HepG2 (cell line): ENCODE measurements around the gene TRAPPC3. TPM values are rescaled to one million over a fixed set of nuclear protein-coding genes. Genes with fewer than 3 reads are reported as not detected.

Experiments used
- ATAC-seq: fragments of 200-7000 bp; cut with Tn5 transposase; 3 replicates; pipeline ENCODE4 v1.9.1; 2020; ENCODE audit warnings: mild to moderate bottlenecking, moderate library complexity
- BruUV-seq: library from RNA; stranded (reverse); fragments of 400-500 nt; replicated peaks from 2 replicates; lab custom pipeline; 2021; lab: Mats Ljungman, UMichigan
- CTCF ChIA-PET: fragments of 300-600 bp; formaldehyde crosslinking; extraction: SDS; loops from one replicate; lab custom pipeline; 2021; ENCODE audit warnings: low total read pairs, inconsistent platforms, low intra/inter-chr PET ratio; lab: Yijun Ruan, JAX
- POLR2A ChIA-PET: fragments of 350-600 bp; sonication (Branson Sonifier 250); formaldehyde crosslinking; loops from one replicate; lab custom pipeline; 2020; ENCODE audit warnings: antibody characterized with exemption, inconsistent platforms; lab: Yijun Ruan, JAX
- DNase-seq: peaks from one replicate; pipeline ENCODE4 v3.0.0-alpha.2; 2015; ENCODE audit warnings: low spot score
- FAIRE-seq: peaks from 3 replicates; lab custom pipeline; 2011; peaks lifted over from hg19 to GRCh38; lab: Jason Lieb, UNC
- H2AFZ ChIP-seq: one replicate; pipeline ENCODE4 v1.6.1; 2011; ENCODE audit warnings: low read length, inconsistent platforms
- H3K27ac ChIP-seq: fragments of 300-600 bp; 3 replicates; pipeline ENCODE4 v1.8.0; 2011; ENCODE audit warnings: mixed run types, mild to moderate bottlenecking, mixed read lengths, low read length, inconsistent platforms; ENCODE audit not compliant: insufficient read depth; ENCODE audit errors: extremely low read length
- H3K27me3 ChIP-seq, 2 experiments: fragments of 200-600 bp in 1 of 2; 2 replicates in 1 of 2; 3 replicates in 1 of 2; pipeline versions ENCODE4 v1.6.0 to v1.8.0; 2011; ENCODE audit warnings: low read length in 2 of 2, mild to moderate bottlenecking in 2 of 2, moderate library complexity in 2 of 2, inconsistent platforms in 1 of 2; ENCODE audit not compliant: insufficient read depth in 2 of 2, control insufficient read depth in 1 of 2
- H3K36me3 ChIP-seq, 2 experiments: fragments of 200-600 bp in 1 of 2; replicated peaks in 1 of 2; 2 replicates in 1 of 2; 3 replicates in 1 of 2; pipeline versions ENCODE4 v1.5.1 to v1.8.0; 2011; ENCODE audit warnings: low read length in 2 of 2, inconsistent platforms in 1 of 2; ENCODE audit not compliant: insufficient read depth in 2 of 2, control insufficient read depth in 1 of 2
- H3K4me1 ChIP-seq: 2 replicates; pipeline ENCODE4 v1.5.1; 2012; ENCODE audit warnings: low read length, inconsistent platforms; ENCODE audit not compliant: insufficient read depth
- H3K4me2 ChIP-seq: 2 replicates; pipeline ENCODE4 v1.6.0; 2011; ENCODE audit warnings: low read depth, low read length, inconsistent platforms
- H3K4me3 ChIP-seq, 3 experiments: fragments of 200-600 bp in 1 of 3; sonication (generic), shearing (Covaris generic) in 1 of 3; replicated peaks in 1 of 3; 2 replicates each; pipeline ENCODE4 v1.5.1; 2011 to 2016; ENCODE audit warnings: low read length in 3 of 3, inconsistent platforms in 2 of 3, low read depth in 2 of 3, mild to moderate bottlenecking in 2 of 3, control low read depth in 1 of 3, mixed read lengths in 1 of 3; ENCODE audit not compliant: insufficient read depth in 1 of 3
- H3K79me2 ChIP-seq: one replicate; pipeline ENCODE4 v1.6.1; 2011; ENCODE audit warnings: low read length, inconsistent platforms; ENCODE audit not compliant: insufficient read depth
- H3K9ac ChIP-seq: 2 replicates; pipeline ENCODE4 v1.6.0; 2011; ENCODE audit warnings: mild to moderate bottlenecking, low read depth, low read length, inconsistent platforms; ENCODE audit not compliant: insufficient read depth
- H3K9me3 ChIP-seq: 2 replicates; pipeline ENCODE4 v1.5.1; 2012; ENCODE audit warnings: mild to moderate bottlenecking, low read length
- H4K20me1 ChIP-seq: 2 replicates; pipeline ENCODE4 v1.6.0; 2011; ENCODE audit warnings: inconsistent platforms, mild to moderate bottlenecking, low read length, moderate library complexity; ENCODE audit not compliant: insufficient read depth
- FIP1L1 ChIP-seq: fragments of 200-400 bp; formaldehyde crosslinking; IDR thresholded peaks from 2 replicates; pipeline ENCODE4 v1.6.1; 2018; ENCODE audit warnings: low read depth, mild to moderate bottlenecking, low read length, moderate library complexity, borderline replicate concordance; ENCODE audit not compliant: insufficient read depth
- IKZF4 ChIP-seq: sonication (generic); formaldehyde crosslinking; IDR thresholded peaks from 2 replicates; pipeline ENCODE4 v1.5.1; 2020; ENCODE audit warnings: borderline replicate concordance, mild to moderate bottlenecking, low read depth, missing genetic modification reagents; ENCODE audit errors: not compliant biosample characterization
- MAFG ChIP-seq: sonication (generic); formaldehyde crosslinking; IDR thresholded peaks from 2 replicates; pipeline ENCODE4 v1.5.1; 2020; ENCODE audit warnings: mild to moderate bottlenecking, missing genetic modification reagents
- NR2F2 ChIP-seq: IDR thresholded peaks from 2 replicates; pipeline ENCODE4 v1.6.1; 2012; ENCODE audit warnings: low read depth, inconsistent platforms, borderline replicate concordance
- SALL2 ChIP-seq: sonication (generic); formaldehyde crosslinking; IDR thresholded peaks from 2 replicates; pipeline ENCODE4 v1.8.1; 2023; ENCODE audit warnings: mild to moderate bottlenecking, missing genetic modification reagents, inconsistent platforms
- SIX1 ChIP-seq: sonication (generic); formaldehyde crosslinking; IDR thresholded peaks from 2 replicates; pipeline ENCODE4 v1.4.0; 2020; ENCODE audit warnings: missing genetic modification reagents, borderline replicate concordance
- TGIF2 ChIP-seq: IDR thresholded peaks from 2 replicates; pipeline ENCODE4 v1.6.1; 2016; ENCODE audit warnings: control low read depth, missing compliant biosample characterization
- ZKSCAN8 ChIP-seq: IDR thresholded peaks from 2 replicates; pipeline ENCODE4 v1.6.1; 2016; ENCODE audit warnings: borderline replicate concordance, missing genetic modification reagents, missing compliant biosample characterization
- ZMYM3 ChIP-seq: sonication (generic); formaldehyde crosslinking; IDR thresholded peaks from 2 replicates; pipeline ENCODE4 v1.5.1; 2020; ENCODE audit warnings: mild to moderate bottlenecking, missing genetic modification reagents
- ZNF142 ChIP-seq: sonication (generic); formaldehyde crosslinking; IDR thresholded peaks from 2 replicates; pipeline ENCODE4 v1.4.0; 2020; ENCODE audit warnings: missing genetic modification reagents
- ZNF235 ChIP-seq: sonication (generic); formaldehyde crosslinking; IDR thresholded peaks from 2 replicates; pipeline ENCODE4 v1.8.1; 2023; ENCODE audit warnings: mild to moderate bottlenecking, missing genetic modification reagents, borderline replicate concordance
- ZNF724P ChIP-seq: sonication (generic); formaldehyde crosslinking; IDR thresholded peaks from 2 replicates; pipeline ENCODE4 v1.8.0; 2022; ENCODE audit warnings: missing genetic modification reagents, borderline replicate concordance
- ZNF768 ChIP-seq: sonication (generic); formaldehyde crosslinking; IDR thresholded peaks from 2 replicates; pipeline ENCODE4 v1.4.0; 2020; ENCODE audit warnings: missing genetic modification reagents
- WGBS: methylation state at CpG from one replicate; pipeline ENCODE4 v1.1.6; 2017; ENCODE audit warnings: low lambda C conversion rate; 5-methylcytosine and 5-hydroxymethylcytosine counted together
- in situ Hi-C: cut with HindIII; loops from 2 replicates; pipeline ENCODE4 v1.10.0; 2017; ENCODE audit warnings: low pct_unique_long_range_greater_than_20kb; ENCODE audit not compliant: extremely low pct_ligation_motif_present
- intact Hi-C: fragments of 100-400 bp; cut with micrococcal nuclease; formaldehyde crosslinking; loops from one replicate; pipeline ENCODE4 v1.10.0; 2022; ENCODE audit not compliant: unreplicated experiment
- polyA plus RNA-seq, 8 experiments: library from polyadenylated mRNA; depleted of rRNA in 3 of 8; stranded (reverse) in 7 of 8; unstranded in 1 of 8; fragments of >200 nt; fragmentation: Illumina TruSeq in 4 of 8; extraction: Trizol in 4 of 8; gene quantifications; 2 replicates each; pipeline versions ENCODE4 v1.2.1 to v1.2.3, GENCODE V29; 2011 to 2016; ENCODE audit warnings: low read depth in 4 of 8, missing spikeins in 1 of 8, mixed read lengths in 1 of 8; ENCODE audit not compliant: insufficient read depth in 1 of 8
- total RNA-seq, 5 experiments: library from RNA; depleted of rRNA; stranded (reverse); fragments of >200 nt; fragmentation: Illumina TruSeq; extraction: Trizol; gene quantifications; 2 replicates each; pipeline ENCODE4 v1.2.3, GENCODE V29; 2016; ENCODE audit warnings: low read depth in 1 of 5

TRAPPC3 gene
- total and polyA plus RNA-seq, 2 of the 13 experiments (the other 11 are each of a cell fraction or from before 2014, with no cell fraction given) = 53.7 to 62.4 TPM

GRCh38 chr1:36115200-36115669 lies 34.1 kb downstream of the TRAPPC3 start (continued):
- TF ChIP-seq NR2F2 = no peak
- no peak for TF ChIP-seq TGIF2 (CRISPR knock-in tag)
- TF ChIP-seq ZNF768 (CRISPR knock-in tag) = peak; percentile 43; the same call in 1 of the 2 replicates
- 0 out of 2 replicates have a peak, but pooled peaks have one; percentile 30 for TF ChIP-seq ZNF724P
- no peak for TF ChIP-seq ZKSCAN8 (CRISPR knock-in tag)
- TF ChIP-seq SIX1 (CRISPR knock-in tag) = no peak
- peak; percentile 89 for TF ChIP-seq ZMYM3
- no peak for TF ChIP-seq IKZF4 (CRISPR knock-in tag)
- no peak for TF ChIP-seq MAFG (CRISPR knock-in tag)
- no peak for TF ChIP-seq SALL2 (CRISPR knock-in tag)

GRCh38 chr1:36114371-36114770 lies 34.9 kb downstream of the TRAPPC3 start:
- ATAC-seq = no peak; the same call in 2 of the 3 replicates
- CTCF ChIA-PET = no interaction called here
- no peak for DNase-seq
- POLR2A ChIA-PET = interaction anchor here (0.6 to 1.9 kb wide), 4 partner anchors 8 to 446 kb away, joined by 3 to 7 read pairs (median 4); no protein-coding TSS in a partner anchor
- H3K9me3 ChIP-seq = no peaks in the 10 kb centered on the region
- peak overlapping the region; percentile 91 for H3K4me2 ChIP-seq
- peaks cover 32% of the 10 kb centered on the region for H3K4me1 ChIP-seq
- 59% methylated on average over 5 of the region's 5 CpGs for WGBS
- peaks cover 4 to 23% of the 10 kb centered on the region in 2 experiments; a peak in 2 of 5 replicates for H3K27me3 ChIP-seq
- no peak for FAIRE-seq
- no peaks in the 10 kb centered on the region for H3K36me3 ChIP-seq
- no peak overlapping the region; the same call in 1 of the 2 replicates for H3K9ac ChIP-seq
- intact Hi-C loops (no loop called here), in situ Hi-C loops (no loop called here)
- no peaks in the 10 kb centered on the region for H3K79me2 ChIP-seq
- BruUV-seq = no TSS peak
- peak overlapping the region in 1 of 3 experiments; percentile 69; a peak in 1 of 6 replicates for H3K4me3 ChIP-seq
- no peak for TF ChIP-seq FIP1L1
- no peak for TF ChIP-seq ZNF235 (CRISPR knock-in tag)
- no peak for TF ChIP-seq ZNF142
- peak; percentile 60 for TF ChIP-seq ZMYM3
- no peak overlapping the region for H3K27ac ChIP-seq
- H2AFZ ChIP-seq = no peak overlapping the region
- no peaks in the 10 kb centered on the region for H4K20me1 ChIP-seq
